ENCODE results near the gene KCND3. TPM values are rescaled to one million over a fixed set of nuclear protein-coding genes. Genes with fewer than 3 reads are reported as not detected.

KCND3 gene
- total RNA-seq, 1 experiment from 2014 or later = 0.15 TPM

DNA sequence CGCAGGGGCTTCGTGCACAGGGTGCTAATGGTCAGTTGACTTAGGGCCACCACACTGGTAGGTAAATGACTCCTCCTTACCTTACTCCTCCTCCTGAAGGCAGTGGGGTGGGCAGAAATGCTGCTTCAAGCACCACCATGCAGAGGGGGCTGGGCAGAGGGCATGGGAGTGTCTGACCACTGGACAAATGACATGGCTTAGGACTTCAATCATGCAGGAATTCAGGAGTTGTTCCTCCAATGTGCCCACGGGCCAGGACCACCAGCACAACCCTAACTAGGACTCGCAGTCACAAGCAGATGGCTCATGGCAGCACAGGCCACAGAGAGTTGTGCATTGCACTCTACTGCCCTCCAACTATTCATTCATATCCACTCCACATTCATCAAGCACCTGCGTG, 65.7 kb downstream of the KCND3 start:
- Histone ChIP-seq H3K27ac (ENCODE audit: insufficient read length, low read depth, low read length) (no peak overlapping the region), H4K91ac (ENCODE audit: insufficient read length, low read depth, low read length) (no peak overlapping the region), H2AFZ (ENCODE audit: low read length) (no peak overlapping the region), H3K79me2 (ENCODE audit: insufficient read depth, low read length) (no peaks in the 10 kb centered on the region), H3K18ac (ENCODE audit: insufficient read length, low read depth, low read length) (no peak overlapping the region), H3K56ac (ENCODE audit: insufficient read length, low read depth, low read length) (no peak overlapping the region), H3K9me3 (ENCODE audit: control insufficient read depth, low read depth, low read length) (no peaks in the 10 kb centered on the region), H3K14ac (ENCODE audit: insufficient read depth, low read length) (no peak overlapping the region), H4K5ac (ENCODE audit: insufficient read length, low read depth, low read length) (no peak overlapping the region), H3K79me1 (ENCODE audit: insufficient read depth, low read depth, low read length, poor library complexity, severe bottlenecking) (no peaks in the 10 kb centered on the region), H3K23ac (ENCODE audit: insufficient read length, low read depth, low read length) (no peak overlapping the region), H2BK5ac (ENCODE audit: insufficient read length, low read length) (no peak overlapping the region), H3T11ph (ENCODE audit: low read length) (no peak overlapping the region), H3K27me3 (ENCODE audit: insufficient read depth, low read length) (no peaks in the 10 kb centered on the region), H3K23me2 (ENCODE audit: insufficient read length, low read depth, low read length, poor library complexity, severe bottlenecking) (no peaks in the 10 kb centered on the region), H3K4me1 (ENCODE audit: insufficient read depth, low read length) (no peaks in the 10 kb centered on the region), H2BK12ac (ENCODE audit: insufficient read length, low read depth, low read length) (no peak overlapping the region), H2BK120ac (ENCODE audit: low read depth, low read length, poor library complexity, severe bottlenecking) (no peak overlapping the region), H2BK15ac (ENCODE audit: low read depth, low read length) (no peak overlapping the region), H3K4ac (ENCODE audit: low read depth, low read length) (no peak overlapping the region), H4K8ac (replicated peaks; ENCODE audit: insufficient read length, low read depth, low read length) (no peak overlapping the region), H3K9ac (ENCODE audit: extremely low read depth, insufficient read length, low read length) (no peak overlapping the region), H2BK20ac (ENCODE audit: low read depth, low read length, poor library complexity, severe bottlenecking) (no peak overlapping the region), H4K20me1 (ENCODE audit: control insufficient read depth, insufficient read depth, insufficient read length) (no peaks in the 10 kb centered on the region), H2AK5ac (ENCODE audit: insufficient read length, low read length) (no peak overlapping the region), H3K4me2 (ENCODE audit: insufficient read depth, insufficient read length, low read length) (no peak overlapping the region)
- no peaks in the 10 kb centered on the region; a peak in 1 of 7 replicates for H3K36me3 Mint-ChIP-seq (ENCODE audit: insufficient read depth in 1 of 3, low read depth in 3 of 3)
- no CpG with 5 or more reads among the region's 5 CpGs for WGBS (ENCODE audit: extremely low coverage, insufficient read length, low lambda C conversion rate)
- H3K27me3 Mint-ChIP-seq (ENCODE audit: low read depth) = peaks cover 1% of the 10 kb centered on the region; the same call in 1 of the 2 replicates
- TF ChIP-seq, protein P1, sequence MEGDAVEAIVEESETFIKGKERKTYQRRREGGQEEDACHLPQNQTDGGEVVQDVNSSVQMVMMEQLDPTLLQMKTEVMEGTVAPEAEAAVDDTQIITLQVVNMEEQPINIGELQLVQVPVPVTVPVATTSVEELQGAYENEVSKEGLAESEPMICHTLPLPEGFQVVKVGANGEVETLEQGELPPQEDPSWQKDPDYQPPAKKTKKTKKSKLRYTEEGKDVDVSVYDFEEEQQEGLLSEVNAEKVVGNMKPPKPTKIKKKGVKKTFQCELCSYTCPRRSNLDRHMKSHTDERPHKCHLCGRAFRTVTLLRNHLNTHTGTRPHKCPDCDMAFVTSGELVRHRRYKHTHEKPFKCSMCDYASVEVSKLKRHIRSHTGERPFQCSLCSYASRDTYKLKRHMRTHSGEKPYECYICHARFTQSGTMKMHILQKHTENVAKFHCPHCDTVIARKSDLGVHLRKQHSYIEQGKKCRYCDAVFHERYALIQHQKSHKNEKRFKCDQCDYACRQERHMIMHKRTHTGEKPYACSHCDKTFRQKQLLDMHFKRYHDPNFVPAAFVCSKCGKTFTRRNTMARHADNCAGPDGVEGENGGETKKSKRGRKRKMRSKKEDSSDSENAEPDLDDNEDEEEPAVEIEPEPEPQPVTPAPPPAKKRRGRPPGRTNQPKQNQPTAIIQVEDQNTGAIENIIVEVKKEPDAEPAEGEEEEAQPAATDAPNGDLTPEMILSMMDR (conservative IDR thresholded peaks at IDR 0.05) = no peak
- no peak overlapping the region for H3K27ac Mint-ChIP-seq
- no peaks in the 10 kb centered on the region for H3K9me3 Mint-ChIP-seq
- H3K4me1 Mint-ChIP-seq = peaks cover 0 to 16% of the 10 kb centered on the region in 2 experiments; a peak in 3 of 4 replicates
- no peak overlapping the region for H3K4me3 Mint-ChIP-seq
- no peak for DNase-seq

Data from H9 (cell line).